NB4 (cell line): ENCODE results near the gene SLAIN2.

Source experiments
- DNase-seq: peaks from one replicate; pipeline ENCODE4 v3.0.0; 2010; ENCODE audit warnings: low read depth
- H3K4me3 ChIP-seq: one replicate; pipeline ENCODE4 v1.5.1; 2011; ENCODE audit warnings: mild to moderate bottlenecking, low read depth, low read length, moderate library complexity
- MYC ChIP-seq: IDR thresholded peaks from 2 replicates; pipeline ENCODE4 v1.6.1; 2011; ENCODE audit warnings: low read depth, low read length
- POLR2A ChIP-seq: IDR thresholded peaks from 2 replicates; pipeline ENCODE4 v1.6.1; 2011; ENCODE audit warnings: mild to moderate bottlenecking; ENCODE audit not compliant: insufficient read length; ENCODE audit errors: extremely low read depth
- TF ChIP-seq, protein P1 (sequence below): IDR thresholded peaks from one replicate; pipeline ENCODE4 v1.5.1; 2012; ENCODE audit warnings: low read depth, low read length
- TF ChIP-seq, protein P2 (sequence below): IDR thresholded peaks from 2 replicates; pipeline ENCODE4 v1.6.1; 2011; ENCODE audit warnings: low read depth, low read length

SLAIN2 gene

DNA sequence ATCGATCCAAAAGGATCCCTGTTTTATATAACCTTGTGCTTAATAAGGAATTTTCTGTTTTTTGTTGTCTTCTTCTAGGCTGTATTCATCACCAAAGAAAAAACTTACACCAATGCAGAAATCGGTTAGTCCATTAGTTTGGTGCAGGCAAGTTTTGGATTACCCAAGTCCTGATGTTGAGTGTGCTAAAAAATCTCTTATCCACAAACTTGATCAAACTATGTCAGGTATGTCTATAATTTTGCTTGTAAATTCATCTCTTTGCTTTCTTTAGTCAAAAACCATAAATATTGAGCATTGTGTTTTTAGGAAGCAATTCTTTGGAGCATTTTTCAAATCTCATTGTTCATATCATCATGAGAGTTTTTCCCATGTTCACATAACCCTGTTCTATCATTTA is 28.4 kb downstream of the SLAIN2 start:
- no peak overlapping the region for H3K4me3 ChIP-seq
- no peak for DNase-seq
- TF ChIP-seq, protein P1, sequence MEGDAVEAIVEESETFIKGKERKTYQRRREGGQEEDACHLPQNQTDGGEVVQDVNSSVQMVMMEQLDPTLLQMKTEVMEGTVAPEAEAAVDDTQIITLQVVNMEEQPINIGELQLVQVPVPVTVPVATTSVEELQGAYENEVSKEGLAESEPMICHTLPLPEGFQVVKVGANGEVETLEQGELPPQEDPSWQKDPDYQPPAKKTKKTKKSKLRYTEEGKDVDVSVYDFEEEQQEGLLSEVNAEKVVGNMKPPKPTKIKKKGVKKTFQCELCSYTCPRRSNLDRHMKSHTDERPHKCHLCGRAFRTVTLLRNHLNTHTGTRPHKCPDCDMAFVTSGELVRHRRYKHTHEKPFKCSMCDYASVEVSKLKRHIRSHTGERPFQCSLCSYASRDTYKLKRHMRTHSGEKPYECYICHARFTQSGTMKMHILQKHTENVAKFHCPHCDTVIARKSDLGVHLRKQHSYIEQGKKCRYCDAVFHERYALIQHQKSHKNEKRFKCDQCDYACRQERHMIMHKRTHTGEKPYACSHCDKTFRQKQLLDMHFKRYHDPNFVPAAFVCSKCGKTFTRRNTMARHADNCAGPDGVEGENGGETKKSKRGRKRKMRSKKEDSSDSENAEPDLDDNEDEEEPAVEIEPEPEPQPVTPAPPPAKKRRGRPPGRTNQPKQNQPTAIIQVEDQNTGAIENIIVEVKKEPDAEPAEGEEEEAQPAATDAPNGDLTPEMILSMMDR: no peak
- TF ChIP-seq, protein P2, sequence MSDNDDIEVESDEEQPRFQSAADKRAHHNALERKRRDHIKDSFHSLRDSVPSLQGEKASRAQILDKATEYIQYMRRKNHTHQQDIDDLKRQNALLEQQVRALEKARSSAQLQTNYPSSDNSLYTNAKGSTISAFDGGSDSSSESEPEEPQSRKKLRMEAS: no peak

DNA sequence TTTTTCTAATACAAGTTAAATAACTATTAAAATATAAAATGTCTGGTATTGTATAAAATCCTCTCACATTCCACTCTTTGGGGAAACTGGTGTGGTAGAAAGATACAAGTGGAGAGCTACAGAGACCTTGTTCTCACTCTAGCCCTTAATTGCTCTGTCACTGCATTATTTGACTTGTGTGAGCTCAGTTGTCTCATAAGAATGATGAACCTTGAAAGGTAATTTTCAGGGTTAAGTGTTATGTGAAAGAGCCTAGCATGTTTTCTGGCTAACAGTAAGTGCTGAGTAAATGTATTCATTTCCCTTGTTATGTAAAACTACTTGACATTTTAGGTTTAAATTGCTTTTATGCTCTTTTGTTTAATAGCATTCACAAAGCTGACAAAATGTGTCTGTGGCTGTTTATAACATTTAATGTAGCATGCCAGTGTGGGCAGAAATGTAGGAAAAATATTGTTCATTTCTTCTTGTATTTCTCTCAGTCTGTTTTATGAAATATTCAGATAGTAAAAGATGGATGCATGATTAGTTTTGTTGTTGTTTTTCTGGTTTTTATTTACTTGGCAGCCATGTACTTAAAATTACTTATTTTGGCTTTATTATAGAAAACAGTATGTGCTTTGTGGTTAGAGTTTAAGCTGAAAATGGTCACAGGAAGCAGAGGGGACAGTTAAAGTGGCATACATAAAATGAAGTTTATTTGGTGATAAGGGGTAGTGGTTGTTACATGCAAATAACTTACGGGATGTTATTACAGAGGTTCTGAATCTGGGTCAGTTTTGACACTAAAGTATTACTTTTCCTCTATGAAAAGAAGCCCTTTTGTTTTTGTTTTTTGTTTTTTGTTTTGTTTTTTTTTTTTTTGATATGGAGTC is 29.2 kb downstream of the SLAIN2 start:
- TF ChIP-seq POLR2A (no peak), MYC (no peak)
- TF ChIP-seq, protein P2: no peak
- TF ChIP-seq, protein P1: no peak
- no peak overlapping the region for H3K4me3 ChIP-seq
- no peak for DNase-seq

DNA sequence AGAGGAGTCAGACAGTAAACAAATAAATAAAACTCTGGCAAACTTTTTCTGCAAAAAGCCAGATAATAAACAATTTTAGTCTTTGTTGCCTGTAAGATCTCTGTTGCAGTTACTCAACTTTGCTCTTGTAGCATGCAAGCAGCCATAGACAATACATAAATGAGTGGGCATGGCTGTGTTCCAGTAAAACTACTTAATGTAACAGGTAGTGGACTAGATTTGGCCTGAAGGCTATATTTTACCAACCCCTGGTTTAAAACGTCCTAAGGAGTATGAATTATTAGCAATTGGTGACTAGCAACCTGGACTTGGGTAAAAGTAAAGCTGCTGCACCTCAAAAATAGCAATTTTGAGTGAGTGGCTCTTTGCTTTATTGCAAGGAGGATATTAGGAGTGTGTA is 30.9 kb downstream of the SLAIN2 start:
- TF ChIP-seq, protein P1: no peak
- TF ChIP-seq MYC (no peak), POLR2A (no peak)
- TF ChIP-seq, protein P2: no peak
- H3K4me3 ChIP-seq: no peak overlapping the region

DNA sequence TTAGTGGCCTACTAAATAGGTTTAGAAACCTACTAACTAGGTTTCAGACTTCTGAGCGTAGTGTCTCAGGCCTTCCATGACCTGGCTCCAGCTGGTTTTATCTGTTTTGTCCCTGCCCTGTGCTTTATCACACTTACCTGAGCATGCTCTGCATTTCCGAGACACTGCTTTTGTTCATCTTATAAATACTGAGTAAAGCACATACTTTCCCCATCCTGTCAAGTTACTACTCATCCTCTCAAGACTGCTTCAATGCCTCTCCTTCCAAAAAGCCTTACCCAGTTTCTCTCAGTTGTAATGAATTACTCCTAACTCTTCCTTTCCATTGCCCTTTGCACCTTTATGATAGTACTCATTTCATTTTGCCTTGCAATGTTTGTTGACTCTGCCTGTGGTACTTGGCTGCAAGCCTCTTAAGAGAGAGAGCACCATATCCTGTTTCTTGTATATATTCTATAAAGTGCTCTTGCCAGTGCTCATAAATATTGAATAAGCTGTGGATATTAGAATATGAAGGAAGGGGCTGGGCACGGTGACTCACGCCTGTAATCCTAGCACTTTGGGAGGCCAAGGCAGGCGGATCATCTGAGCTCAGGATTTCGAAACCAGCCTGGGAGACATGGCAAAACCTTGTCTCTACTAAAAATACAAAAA is 34.4 kb downstream of the SLAIN2 start:
- DNase-seq: peak; percentile 25
- H3K4me3 ChIP-seq: no peak overlapping the region
- TF ChIP-seq, protein P2: no peak
- TF ChIP-seq MYC (no peak), POLR2A (no peak)
- TF ChIP-seq, protein P1: no peak

More for the DNA sequence above, 30.9 kb downstream of the SLAIN2 start:
- no peak for DNase-seq

DNA sequence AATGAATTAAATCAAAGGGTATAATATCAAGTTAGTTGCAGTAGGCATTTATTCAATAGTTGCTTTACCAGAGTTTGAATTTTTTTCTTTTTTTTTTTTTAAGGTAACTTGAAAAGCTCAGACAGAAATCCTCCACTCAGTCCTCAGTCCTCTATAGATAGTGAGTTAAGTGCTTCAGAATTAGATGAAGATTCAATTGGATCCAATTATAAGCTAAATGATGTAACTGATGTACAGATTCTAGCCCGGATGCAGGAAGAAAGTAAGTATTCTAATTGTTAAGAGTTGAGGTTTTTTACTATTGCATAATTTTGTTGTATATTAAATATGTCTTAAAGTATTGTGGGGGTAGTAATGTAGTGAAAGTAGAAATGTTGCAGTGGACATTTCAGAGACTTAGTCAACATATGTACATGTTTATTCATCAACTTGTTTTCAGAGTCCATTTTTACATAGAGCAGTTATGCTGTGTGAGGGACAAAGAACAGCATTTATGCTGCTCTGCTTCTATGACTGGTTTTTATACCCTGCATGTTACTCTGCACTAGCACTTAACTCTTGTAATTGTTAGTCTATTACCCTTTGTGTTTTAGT is 38.4 kb downstream of the SLAIN2 start:
- no peak for TF ChIP-seq POLR2A
- no peak for DNase-seq
- no peak overlapping the region for H3K4me3 ChIP-seq

DNA sequence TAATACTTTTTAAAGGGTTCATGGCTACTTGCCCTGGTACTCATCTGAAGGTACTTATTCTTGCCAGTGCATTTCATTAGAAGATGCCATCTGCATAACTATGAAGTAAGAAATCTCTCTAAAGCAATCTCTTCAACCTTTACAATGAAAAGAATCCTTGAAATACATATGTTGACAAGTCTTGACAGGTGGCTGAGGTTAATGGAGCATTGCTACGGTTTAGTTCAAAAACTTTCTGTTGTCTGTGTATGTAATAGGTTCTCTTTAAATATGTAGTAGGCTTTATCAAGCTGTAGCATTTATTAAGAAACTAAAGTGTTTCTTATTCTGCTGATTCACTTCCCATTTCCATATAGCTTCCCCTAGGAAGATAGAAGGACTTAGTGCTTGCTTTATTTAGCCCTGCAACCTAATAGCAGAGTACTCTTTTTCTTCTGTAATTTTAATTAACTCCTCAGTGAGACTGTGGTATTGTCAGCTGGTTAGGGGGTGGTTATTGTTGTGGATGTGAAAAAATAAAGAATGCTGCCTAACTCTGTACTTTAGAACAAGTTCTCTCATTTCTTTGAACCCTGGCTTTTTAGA is 39.3 kb downstream of the SLAIN2 start:
- TF ChIP-seq MYC: no peak
- TF ChIP-seq, protein P1: no peak
- TF ChIP-seq POLR2A: no peak
- TF ChIP-seq, protein P2: no peak
- peak; percentile 18 for DNase-seq
- no peak overlapping the region for H3K4me3 ChIP-seq
